Keratinocyte (primary cell): ENCODE measurements around the gene RASEF.

Source experiments
- CTCF ChIP-seq, 3 experiments: IDR thresholded peaks in 1 of 3; conservative IDR thresholded peaks in 1 of 3; optimal IDR thresholded peaks in 1 of 3; 2 replicates in 2 of 3; 3 replicates in 1 of 3; pipeline versions ENCODE3 to v1.5.1; 2011; ENCODE audit warnings: low read length in 3 of 3, mild to moderate bottlenecking in 3 of 3, moderate library complexity in 2 of 3, control low read depth in 1 of 3, inconsistent platforms in 1 of 3; ENCODE audit not compliant: insufficient read depth in 2 of 3; ENCODE audit errors: extremely low read depth in 1 of 3
- EZH2 ChIP-seq: IDR thresholded peaks from one replicate; pipeline ENCODE4 v1.6.1; 2012; ENCODE audit warnings: inconsistent platforms, mild to moderate bottlenecking, low read length, moderate library complexity

- TF ChIP-seq EZH2 (no peak), CTCF (optimal IDR thresholded peaks at IDR 0.05 in 1 of 3, IDR thresholded peaks at IDR 0.05 in 1 of 3, conservative IDR thresholded peaks at IDR 0.05 in 1 of 3; ENCODE audit: extremely low read depth in 1 of 3, insufficient read depth in 2 of 3, low read length in 3 of 3) (no peak)
Measured at GRCh38 chr9:83007521-83008300, 55.2 kb downstream of the RASEF start.
